ENCODE data around the gene OPN3.

Gene OPN3

DNA sequence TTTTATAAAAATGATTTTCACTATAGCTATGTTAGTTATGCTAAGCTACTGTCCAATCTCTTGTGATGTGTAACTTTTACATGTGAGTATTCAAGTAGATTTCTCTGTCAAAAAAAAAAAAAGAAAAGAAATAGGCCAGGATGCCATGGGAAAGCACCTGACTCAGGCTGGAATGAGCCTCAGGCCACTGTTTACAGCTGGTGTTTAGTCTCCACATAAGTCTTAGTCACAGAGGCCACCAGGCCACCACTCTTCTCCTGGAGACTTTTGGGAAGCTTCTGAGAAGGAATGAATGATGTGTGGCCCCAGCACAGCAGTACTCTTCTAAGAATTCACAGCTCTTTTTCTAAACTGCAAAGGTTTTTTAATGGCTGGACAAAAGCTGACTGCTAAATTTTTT is 48.9 kb downstream of the OPN3 start:
- no peak for DNase-seq (ENCODE audit: low read depth in 1 of 2, low spot score in 1 of 2)

- no peak for DNase-seq (ENCODE audit: low read depth in 1 of 2, low spot score in 1 of 2)
These were observed 49.5 kb downstream of the OPN3 start for GRCh38 chr1:241590719-241591118.

DNA sequence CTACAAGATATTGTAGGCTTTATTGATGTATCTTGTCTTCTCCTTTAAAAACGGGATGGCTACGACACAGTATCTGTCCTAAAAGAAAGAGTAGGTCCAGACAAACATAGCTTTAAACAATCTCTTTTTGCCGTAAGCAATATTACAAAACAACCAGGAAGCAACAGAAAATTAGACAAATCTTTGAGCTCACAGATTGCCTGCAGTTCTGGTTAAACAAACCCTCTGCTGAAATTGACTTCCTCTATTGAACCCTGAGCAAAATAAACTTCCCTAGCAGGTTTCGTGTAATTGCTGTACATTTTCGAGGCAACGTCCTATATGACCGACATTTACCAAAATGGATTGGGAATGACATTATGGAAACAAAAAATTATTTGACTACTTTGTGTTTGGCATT is 50.6 kb downstream of the OPN3 start:
- no peak for DNase-seq (ENCODE audit: low read depth in 1 of 2, low spot score in 1 of 2)

GRCh38 chr1:241586905-241587512 is 53.2 kb downstream of the OPN3 start:
- DNase-seq (ENCODE audit: low read depth in 1 of 2, low spot score in 1 of 2), result no peak

GRCh38 chr1:241582921-241583321 is 57.2 kb downstream of the OPN3 start:
- no peak for DNase-seq (ENCODE audit: low read depth in 1 of 2, low spot score in 1 of 2)

GRCh38 chr1:241579434-241579833 is 60.7 kb downstream of the OPN3 start:
- DNase-seq (ENCODE audit: low read depth in 1 of 2, low spot score in 1 of 2), result no peak

DNA sequence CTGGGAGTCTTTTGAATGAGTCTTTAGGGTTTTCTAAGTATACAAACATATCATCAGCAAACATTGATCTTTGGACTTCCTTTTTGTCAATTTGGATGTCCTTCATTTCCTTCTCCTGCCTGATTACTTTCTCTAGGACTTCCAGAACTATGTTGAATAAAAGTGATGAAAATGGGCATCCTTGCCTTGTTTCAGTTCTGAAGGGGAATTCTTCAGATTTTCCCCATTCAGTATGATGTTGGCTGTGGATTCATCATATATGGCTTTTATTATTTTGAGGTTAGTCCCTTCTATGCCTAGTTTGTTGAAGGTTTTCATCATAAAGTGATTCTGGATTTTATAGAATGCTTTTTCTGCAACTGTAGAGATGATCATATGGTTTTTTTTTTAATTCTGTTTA is 66.0 kb downstream of the OPN3 start:
- DNase-seq (ENCODE audit: low read depth in 1 of 2, low spot score in 1 of 2), result no peak

DNA sequence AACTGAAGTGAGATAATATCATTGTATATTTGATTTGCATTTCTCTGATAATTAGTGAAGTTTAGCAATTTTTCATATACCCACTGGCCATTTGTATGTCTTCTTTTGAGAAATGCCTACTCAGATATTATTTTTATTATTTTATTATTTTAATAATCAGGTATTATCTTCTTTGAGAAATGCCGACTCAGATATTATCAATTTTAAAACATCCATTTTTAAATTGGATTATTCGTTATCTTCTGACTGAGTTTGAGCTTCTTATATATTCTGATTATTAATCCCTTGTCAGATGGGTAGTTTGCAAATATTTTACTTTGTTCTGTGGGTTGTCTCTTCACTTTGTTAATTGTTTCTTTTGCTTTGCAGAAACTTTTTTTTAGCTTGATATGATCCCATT is 70.3 kb downstream of the OPN3 start:
- no peak for DNase-seq (ENCODE audit: low read depth in 1 of 2, low spot score in 1 of 2)

DNA sequence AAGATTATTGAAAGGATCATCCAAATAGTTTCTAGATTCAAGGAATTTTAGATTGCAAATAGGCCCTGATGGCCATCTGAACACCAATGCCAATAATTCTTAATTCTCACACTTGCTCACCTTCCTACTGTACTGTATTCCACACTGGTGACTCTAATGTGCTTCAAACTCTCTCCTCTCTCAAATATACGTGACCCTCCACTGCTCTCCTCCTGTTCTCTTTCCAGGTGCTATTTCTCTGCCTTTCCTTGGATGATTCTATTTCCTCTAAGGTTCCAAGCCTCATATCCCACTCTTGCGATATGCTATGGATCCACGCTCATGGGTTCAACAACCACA is 79.4 kb downstream of the OPN3 start:
- DNase-seq (ENCODE audit: low read depth in 1 of 2, low spot score in 1 of 2), result no peak

- DNase-seq (ENCODE audit: low read depth in 1 of 2, low spot score in 1 of 2), result no peak
These were observed 79.9 kb downstream of the OPN3 start for GRCh38 chr1:241560146-241560848.

- DNase-seq (ENCODE audit: low read depth in 1 of 2, low spot score in 1 of 2), result no peak
These were observed 82.5 kb downstream of the OPN3 start for GRCh38 chr1:241557551-241558193.

DNA sequence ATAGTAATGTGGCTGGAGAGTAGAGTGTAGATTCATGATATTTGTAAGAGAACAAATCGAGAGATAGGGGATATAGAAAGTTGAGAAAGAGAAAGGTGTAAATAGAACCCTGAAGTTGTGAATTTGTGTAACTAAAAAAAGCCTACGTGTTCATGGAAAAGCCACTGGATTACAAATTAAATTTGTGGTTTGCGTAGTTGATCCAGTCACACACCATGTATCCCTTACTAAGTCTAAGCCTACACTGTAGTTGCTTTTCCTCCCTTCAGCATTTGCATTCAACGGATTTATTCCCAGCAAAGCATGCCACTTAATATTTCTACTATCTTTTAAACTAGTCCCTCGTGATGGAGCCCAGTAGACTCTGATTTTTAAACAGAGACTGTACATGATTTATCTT is 83.1 kb downstream of the OPN3 start:
- DNase-seq (ENCODE audit: low read depth in 1 of 2, low spot score in 1 of 2), result no peak

- DNase-seq (ENCODE audit: low read depth in 1 of 2, low spot score in 1 of 2), result no peak
These were observed 84.6 kb downstream of the OPN3 start for GRCh38 chr1:241555526-241555925.

- no peak for DNase-seq (ENCODE audit: low read depth in 1 of 2, low spot score in 1 of 2)
These were observed 86.1 kb downstream of the OPN3 start for GRCh38 chr1:241553886-241554592.

- DNase-seq (ENCODE audit: low read depth in 1 of 2, low spot score in 1 of 2), result peak; percentile 11 to 46
These were observed 88.2 kb downstream of the OPN3 start for GRCh38 chr1:241551759-241552638.

GRCh38 chr1:241550318-241550717 is 89.9 kb downstream of the OPN3 start:
- DNase-seq (ENCODE audit: low read depth in 1 of 2, low spot score in 1 of 2), result no peak

DNA sequence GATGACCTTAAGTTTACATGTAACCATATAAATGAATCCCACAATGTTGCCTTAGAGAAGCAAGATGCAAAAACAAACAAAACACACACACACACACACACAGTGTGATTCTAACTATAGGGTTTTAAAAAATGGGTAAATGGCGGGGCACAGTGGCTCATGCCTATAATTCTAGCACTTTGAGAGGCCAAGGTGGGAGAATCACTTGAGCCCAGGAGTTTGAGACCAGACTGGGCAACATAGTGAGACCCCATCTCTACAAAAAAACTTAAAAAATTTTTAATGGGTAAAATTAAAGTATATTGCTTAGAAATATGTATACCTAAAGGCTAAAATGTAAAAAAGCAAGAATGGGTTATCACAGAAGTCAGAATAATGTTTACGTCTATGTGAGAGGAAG is 92.2 kb downstream of the OPN3 start:
- no peak for DNase-seq (ENCODE audit: low read depth in 1 of 2, low spot score in 1 of 2)

Data from activated CD4-positive, alpha-beta T cell treated with anti-CD3 and anti-CD28 coated beads, Interleukin-2, amount 50 U/mL, for 24 hours (primary cell).